Activated B cell treated with CpG ODN at 0.5 μM for 24 hours (primary cell): ENCODE data around the gene GPX6. TPM values are rescaled to one million over a fixed set of nuclear protein-coding genes. Genes with fewer than 3 reads are reported as not detected.

ENCODE experiments used
- ATAC-seq: fragments of 200-7000 bp; cut with Tn5 transposase; one replicate; pipeline ENCODE4 v1.10.0; 2021; ENCODE audit warnings: low read depth, mild to moderate bottlenecking, moderate library complexity
- CTCF ChIA-PET: fragments of 350-600 bp; sonication (Branson Sonifier 250); formaldehyde crosslinking; loops from one replicate; lab custom pipeline; 2021; ENCODE audit warnings: antibody characterized with exemption; lab: Charles Lee
- POLR2A ChIA-PET: fragments of 350-600 bp; sonication (Branson Sonifier 250); formaldehyde crosslinking; loops from one replicate; lab custom pipeline; 2021; ENCODE audit warnings: antibody characterized with exemption; lab: Charles Lee
- DNase-seq: peaks from one replicate; pipeline ENCODE4 v3.0.0; 2022
- H3K27ac Mint-ChIP-seq: one replicate; pipeline ENCODE4 v1.8.0; 2020; ENCODE audit warnings: mixed read lengths
- H3K27me3 Mint-ChIP-seq: one replicate; pipeline ENCODE4 v1.8.0; 2021; ENCODE audit warnings: mixed read lengths
- H3K36me3 Mint-ChIP-seq: one replicate; pipeline ENCODE4 v1.8.0; 2021; ENCODE audit warnings: low read depth, mixed read lengths
- H3K4me1 Mint-ChIP-seq: one replicate; pipeline ENCODE4 v1.8.0; 2021; ENCODE audit warnings: mixed read lengths
- H3K4me3 Mint-ChIP-seq: one replicate; pipeline ENCODE4 v1.8.0; 2020; ENCODE audit warnings: mild to moderate bottlenecking, mixed read lengths
- H3K9me3 Mint-ChIP-seq: one replicate; pipeline ENCODE4 v1.8.0; 2020; ENCODE audit warnings: mixed read lengths
- intact Hi-C: fragments of 100-400 bp; cut with micrococcal nuclease; formaldehyde crosslinking; loops from one replicate; pipeline ENCODE4 v1.15.1; 2024
- total RNA-seq: library from RNA; stranded (reverse); gene quantifications from 2 replicates; pipeline ENCODE4 v1.2.3, GENCODE V29; 2022
- TF ChIP-seq, protein P1 (sequence below): fragments of 200-600 bp; IDR thresholded peaks from one replicate; pipeline ENCODE4 v1.8.0; 2022; ENCODE audit warnings: antibody characterized with exemption, mild to moderate bottlenecking

GPX6 gene
- total RNA-seq, 1 donor from 2014 or later, result not detected

DNA sequence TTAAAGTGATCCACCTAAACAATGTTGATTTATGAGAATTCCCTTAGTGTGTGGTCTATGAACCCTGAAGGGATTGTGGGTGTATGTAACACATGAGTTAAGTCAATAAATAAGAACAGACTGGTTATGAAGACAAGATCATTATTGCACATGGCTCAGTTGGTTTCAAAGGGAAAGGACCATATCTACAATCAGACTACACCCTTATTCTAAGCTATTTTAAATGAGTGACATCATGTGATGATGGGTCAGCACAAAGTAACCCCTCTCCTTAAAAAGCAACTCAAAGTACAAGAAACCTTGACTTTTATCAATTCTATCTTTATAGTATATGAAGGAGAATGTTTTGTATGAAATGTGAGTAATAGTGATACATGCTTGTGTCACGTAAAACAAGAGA lies 57.0 kb downstream of the GPX6 start:
- ATAC-seq (no peak), DNase-seq (no peak)
- no peaks in the 10 kb centered on the region for H3K9me3 Mint-ChIP-seq
- intact Hi-C loops, result no loop called here
- TF ChIP-seq, protein P1, sequence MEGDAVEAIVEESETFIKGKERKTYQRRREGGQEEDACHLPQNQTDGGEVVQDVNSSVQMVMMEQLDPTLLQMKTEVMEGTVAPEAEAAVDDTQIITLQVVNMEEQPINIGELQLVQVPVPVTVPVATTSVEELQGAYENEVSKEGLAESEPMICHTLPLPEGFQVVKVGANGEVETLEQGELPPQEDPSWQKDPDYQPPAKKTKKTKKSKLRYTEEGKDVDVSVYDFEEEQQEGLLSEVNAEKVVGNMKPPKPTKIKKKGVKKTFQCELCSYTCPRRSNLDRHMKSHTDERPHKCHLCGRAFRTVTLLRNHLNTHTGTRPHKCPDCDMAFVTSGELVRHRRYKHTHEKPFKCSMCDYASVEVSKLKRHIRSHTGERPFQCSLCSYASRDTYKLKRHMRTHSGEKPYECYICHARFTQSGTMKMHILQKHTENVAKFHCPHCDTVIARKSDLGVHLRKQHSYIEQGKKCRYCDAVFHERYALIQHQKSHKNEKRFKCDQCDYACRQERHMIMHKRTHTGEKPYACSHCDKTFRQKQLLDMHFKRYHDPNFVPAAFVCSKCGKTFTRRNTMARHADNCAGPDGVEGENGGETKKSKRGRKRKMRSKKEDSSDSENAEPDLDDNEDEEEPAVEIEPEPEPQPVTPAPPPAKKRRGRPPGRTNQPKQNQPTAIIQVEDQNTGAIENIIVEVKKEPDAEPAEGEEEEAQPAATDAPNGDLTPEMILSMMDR, result no peak
- ChIA-PET CTCF (no interaction called here), POLR2A (no interaction called here)
- peaks cover 60% of the 10 kb centered on the region for H3K27me3 Mint-ChIP-seq
- no peaks in the 10 kb centered on the region for H3K36me3 Mint-ChIP-seq
- H3K4me1 Mint-ChIP-seq, result no peaks in the 10 kb centered on the region
- H3K27ac Mint-ChIP-seq, result no peak overlapping the region
- H3K4me3 Mint-ChIP-seq, result no peak overlapping the region

Other genes with a start within 250 kb of the GPX6 start
- 16.0 and 17.8 TPM in 2 replicates for gene ZSCAN26, start 248.7 kb downstream of the GPX6 start, total RNA-seq
- 1.8 and 1.9 TPM in 2 replicates for gene PGBD1, start 234.2 kb downstream of the GPX6 start, total RNA-seq
- gene ZSCAN31, start 179.6 kb downstream of the GPX6 start, total RNA-seq, result 1.0 and 3.6 TPM in 2 replicates
- 5.6 and 6.3 TPM in 2 replicates for gene ZKSCAN3, start 165.8 kb downstream of the GPX6 start, total RNA-seq
- 12.8 and 13.0 TPM in 2 replicates for gene ZSCAN12, start 116.0 kb downstream of the GPX6 start, total RNA-seq
- 0.18 and 0.49 TPM in 2 replicates for gene ZSCAN23, start 72.3 kb downstream of the GPX6 start, total RNA-seq
- gene GPX5, start 10.1 kb upstream of the GPX6 start, total RNA-seq, result not detected in 2 replicates